NCI-H446 (cell line): Measurements from ENCODE around the gene GTSE1.
A peak's percentile ranks its signal among the peaks of the same experiment; 100 is the strongest.

Source experiments
- DNase-seq, 2 experiments: peaks; one replicate each; lab custom pipeline; 2025; lab: John Stamatoyannopoulos, UW

The GTSE1 gene

GRCh38 chr22:46329616-46330015 lies 32.9 kb downstream of the GTSE1 start:
- no peak for DNase-seq

GRCh38 chr22:46330426-46330825 lies 33.8 kb downstream of the GTSE1 start:
- DNase-seq: no peak

GRCh38 chr22:46331496-46331895 lies 34.8 kb downstream of the GTSE1 start:
- DNase-seq: no peak

- peak; percentile 30 to 87 for DNase-seq
Measured at GRCh38 chr22:46335201-46336118, 38.8 kb downstream of the GTSE1 start, which contains the start of gene TRMU. Gene TRMU, plus strand, starts transcription at chr22:46335714. Its CDS starts 51 bp downstream, at chr22:46335765.

- DNase-seq: no peak
Measured at GRCh38 chr22:46336119-46337078, 39.7 kb downstream of the GTSE1 start.

- no peak for DNase-seq
Measured at GRCh38 chr22:46337870-46338269, 41.2 kb downstream of the GTSE1 start.

- DNase-seq: no peak
Measured at GRCh38 chr22:46338636-46339035, 42.0 kb downstream of the GTSE1 start.

GRCh38 chr22:46339956-46340355 lies 43.3 kb downstream of the GTSE1 start:
- DNase-seq: no peak

- DNase-seq: no peak
Measured at GRCh38 chr22:46340676-46341075, 44.0 kb downstream of the GTSE1 start.

- no peak for DNase-seq
Measured at GRCh38 chr22:46346680-46347405, 50.2 kb downstream of the GTSE1 start.

- no peak for DNase-seq
Measured at GRCh38 chr22:46347646-46348045, 51.0 kb downstream of the GTSE1 start.

GRCh38 chr22:46348099-46348695 lies 51.5 kb downstream of the GTSE1 start:
- no peak for DNase-seq

GRCh38 chr22:46349238-46349637 lies 52.6 kb downstream of the GTSE1 start:
- DNase-seq: no peak

GRCh38 chr22:46349681-46350080 lies 53.0 kb downstream of the GTSE1 start:
- no peak for DNase-seq

GRCh38 chr22:46350121-46350520 lies 53.5 kb downstream of the GTSE1 start:
- no peak for DNase-seq

- DNase-seq: no peak
Measured at GRCh38 chr22:46350646-46351045, 54.0 kb downstream of the GTSE1 start.

GRCh38 chr22:46351131-46351735 lies 54.6 kb downstream of the GTSE1 start:
- no peak for DNase-seq

GRCh38 chr22:46351767-46352166 lies 55.1 kb downstream of the GTSE1 start:
- no peak for DNase-seq

GRCh38 chr22:46352276-46352675 lies 55.6 kb downstream of the GTSE1 start:
- no peak for DNase-seq

- DNase-seq: peak in 1 of 2 experiments; percentile 42
Measured at GRCh38 chr22:46352691-46353386, 56.2 kb downstream of the GTSE1 start.
